Brain microvascular endothelial cell (primary cell): ENCODE results near the gene IQCH.

Source experiments
- DNase-seq: peaks from one replicate; pipeline ENCODE4 v3.0.0-alpha.2; 2020
- H3K27ac ChIP-seq: fragments of 250-450 bp; sonication (Bioruptor Pico); 2 replicates; pipeline ENCODE4 v1.5.1; 2020; ENCODE audit warnings: mild to moderate bottlenecking, moderate library complexity
- H3K27me3 ChIP-seq: fragments of 250-450 bp; sonication (Bioruptor Pico); replicated peaks from 2 replicates; pipeline ENCODE4 v1.5.1; 2020; ENCODE audit warnings: mild to moderate bottlenecking
- H3K36me3 ChIP-seq: fragments of 250-450 bp; sonication (Bioruptor Pico); replicated peaks from 2 replicates; pipeline ENCODE4 v1.5.1; 2020; ENCODE audit warnings: mild to moderate bottlenecking
- H3K4me3 ChIP-seq: 2 replicates; pipeline ENCODE4 v1.5.1; 2011; ENCODE audit warnings: low read depth, mild to moderate bottlenecking, control low read depth, low read length, moderate library complexity
- CTCF ChIP-seq: IDR thresholded peaks from 2 replicates; pipeline ENCODE4 v1.5.1; 2011; ENCODE audit warnings: low read depth, mild to moderate bottlenecking, moderate library complexity, low read length, control low read depth, inconsistent platforms; ENCODE audit errors: missing control alignments
- in situ Hi-C: cut with HindIII; loops from 2 replicates; pipeline ENCODE4 v1.10.0; 2017; ENCODE audit warnings: low sequenced_read_pairs, low pct_ligation_motif_present

IQCH gene

GRCh38 chr15:67521783-67522568 lies 267.4 kb downstream of the IQCH start:
- in situ Hi-C loops: no loop called here
- Histone ChIP-seq H3K27me3 (no peaks in the 10 kb centered on the region), H3K36me3 (no peaks in the 10 kb centered on the region), H3K27ac (peak overlapping the region; percentile 85), H3K4me3 (peak overlapping the region; percentile 79)
- peak; percentile 6 for TF ChIP-seq CTCF
- no peak for DNase-seq

- in situ Hi-C loops: no loop called here
- no peak for TF ChIP-seq CTCF
- no peak overlapping the region for H3K4me3 ChIP-seq
- H3K27ac ChIP-seq: no peak overlapping the region
- no peak for DNase-seq
- no peaks in the 10 kb centered on the region for H3K27me3 ChIP-seq
- H3K36me3 ChIP-seq: no peaks in the 10 kb centered on the region
Observed at GRCh38 chr15:67523330-67523729, 268.7 kb downstream of the IQCH start.

GRCh38 chr15:67524235-67524634 lies 269.6 kb downstream of the IQCH start:
- in situ Hi-C loops: no loop called here
- Histone ChIP-seq H3K36me3 (no peaks in the 10 kb centered on the region), H3K27ac (no peak overlapping the region), H3K4me3 (no peak overlapping the region), H3K27me3 (no peaks in the 10 kb centered on the region)
- no peak for DNase-seq
- TF ChIP-seq CTCF: no peak

GRCh38 chr15:67528513-67528912 lies 273.9 kb downstream of the IQCH start:
- no peak for DNase-seq
- TF ChIP-seq CTCF: no peak
- Histone ChIP-seq H3K27ac (no peak overlapping the region), H3K36me3 (no peaks in the 10 kb centered on the region), H3K27me3 (no peaks in the 10 kb centered on the region), H3K4me3 (no peak overlapping the region)
- in situ Hi-C loops: no loop called here

- Histone ChIP-seq H3K27me3 (no peaks in the 10 kb centered on the region), H3K27ac (peak overlapping the region; percentile 19), H3K36me3 (no peaks in the 10 kb centered on the region), H3K4me3 (no peak overlapping the region)
- in situ Hi-C loops: no loop called here
- no peak for TF ChIP-seq CTCF
- DNase-seq: peak; percentile 43
Observed at GRCh38 chr15:67531379-67531914, 276.9 kb downstream of the IQCH start.
